Activated CD8-positive, alpha-beta memory T cell treated with anti-CD3 and anti-CD28 coated beads, Interleukin-2, amount 10 ng/mL, durations not matched to agents 7 days and 5 days (primary cell): ENCODE data around the gene EFL1. TPM values are rescaled to one million over a fixed set of nuclear protein-coding genes. Genes with fewer than 3 reads are reported as not detected.

Experiments used
- ATAC-seq: fragments of 150-1000 bp; cut with Tn5 transposase; one replicate; pipeline ENCODE4 v1.10.0; 2021; ENCODE audit warnings: moderate library complexity
- CTCF ChIA-PET: fragments of 350-600 bp; sonication (Branson Sonifier 250); formaldehyde crosslinking; loops from one replicate; lab custom pipeline; 2021; ENCODE audit warnings: antibody characterized with exemption; lab: Charles Lee
- DNase-seq: peaks from one replicate; pipeline ENCODE4 v3.0.0-alpha.2; 2020
- H3K27ac Mint-ChIP-seq: one replicate; pipeline ENCODE4 v1.8.0; 2021; ENCODE audit warnings: mild to moderate bottlenecking, mixed read lengths
- H3K27me3 Mint-ChIP-seq: one replicate; pipeline ENCODE4 v1.8.0; 2021; ENCODE audit warnings: mixed read lengths
- H3K36me3 Mint-ChIP-seq: one replicate; pipeline ENCODE4 v1.8.0; 2021; ENCODE audit warnings: mild to moderate bottlenecking, mixed read lengths
- H3K4me1 Mint-ChIP-seq: one replicate; pipeline ENCODE4 v1.8.0; 2021; ENCODE audit warnings: mixed read lengths
- H3K4me3 Mint-ChIP-seq: one replicate; pipeline ENCODE4 v1.8.0; 2021; ENCODE audit warnings: mild to moderate bottlenecking, moderate library complexity, mixed read lengths
- H3K9me3 Mint-ChIP-seq: one replicate; pipeline ENCODE4 v1.8.0; 2022; ENCODE audit warnings: low read depth, mixed read lengths
- total RNA-seq, 2 experiments: library from RNA; stranded (reverse); gene quantifications; one replicate each; pipeline ENCODE4 v1.2.3, GENCODE V29; 2021

EFL1 gene
- total RNA-seq, 2 experiments from 2014 or later, result 27.2 to 29.4 TPM

GRCh38 chr15:82150645-82151044 lies 111.9 kb downstream of the EFL1 start:
- Mint-ChIP-seq H3K27ac (no peak overlapping the region), H3K36me3 (peaks cover 15% of the 10 kb centered on the region)
- CTCF ChIA-PET, result no interaction called here

GRCh38 chr15:82146990-82147461 lies 115.5 kb downstream of the EFL1 start:
- CTCF ChIA-PET, result no interaction called here

More at GRCh38 chr15:82150645-82151044, 111.9 kb downstream of the EFL1 start:
- ATAC-seq (no peak), DNase-seq (no peak)
- Mint-ChIP-seq H3K9me3 (no peaks in the 10 kb centered on the region), H3K4me3 (no peak overlapping the region), H3K4me1 (no peaks in the 10 kb centered on the region), H3K27me3 (no peaks in the 10 kb centered on the region)

GRCh38 chr15:82146576-82146975 lies 116.0 kb downstream of the EFL1 start:
- CTCF ChIA-PET, result no interaction called here
- no peak for DNase-seq
- Mint-ChIP-seq H3K27me3 (no peaks in the 10 kb centered on the region), H3K9me3 (no peaks in the 10 kb centered on the region), H3K36me3 (peaks cover 8% of the 10 kb centered on the region), H3K4me3 (no peak overlapping the region), H3K27ac (no peak overlapping the region), H3K4me1 (no peaks in the 10 kb centered on the region)
- ATAC-seq, result no peak

More at GRCh38 chr15:82146990-82147461, 115.5 kb downstream of the EFL1 start:
- ATAC-seq (no peak), DNase-seq (no peak)
- Mint-ChIP-seq H3K27ac (no peak overlapping the region), H3K27me3 (no peaks in the 10 kb centered on the region), H3K4me3 (no peak overlapping the region), H3K36me3 (peaks cover 12% of the 10 kb centered on the region), H3K4me1 (no peaks in the 10 kb centered on the region), H3K9me3 (no peaks in the 10 kb centered on the region)

- DNase-seq, result no peak
- no peaks in the 10 kb centered on the region for H3K27me3 Mint-ChIP-seq
- H3K9me3 Mint-ChIP-seq, result no peaks in the 10 kb centered on the region
- CTCF ChIA-PET, result no interaction called here
- peaks cover 4% of the 10 kb centered on the region for H3K4me1 Mint-ChIP-seq
- no peak overlapping the region for H3K4me3 Mint-ChIP-seq
- peaks cover under 1% of the 10 kb centered on the region for H3K36me3 Mint-ChIP-seq
- no peak overlapping the region for H3K27ac Mint-ChIP-seq
- no peak for ATAC-seq
These were observed 118.8 kb downstream of the EFL1 start for GRCh38 chr15:82143390-82144385.

- CTCF ChIA-PET, result interaction anchor here (0.7 to 0.8 kb wide), 2 partner anchors 16 to 73 kb away, joined by 3 read pairs; no protein-coding TSS in a partner anchor
- Mint-ChIP-seq H3K36me3 (peaks cover 13% of the 10 kb centered on the region), H3K4me3 (no peak overlapping the region)
These were observed 121.6 kb downstream of the EFL1 start for GRCh38 chr15:82140886-82141285.

GRCh38 chr15:82139823-82140268 lies 122.7 kb downstream of the EFL1 start:
- H3K4me1 Mint-ChIP-seq, result peaks cover 7% of the 10 kb centered on the region
- H3K27me3 Mint-ChIP-seq, result no peaks in the 10 kb centered on the region

More at GRCh38 chr15:82140886-82141285, 121.6 kb downstream of the EFL1 start:
- Mint-ChIP-seq H3K27ac (no peak overlapping the region), H3K9me3 (no peaks in the 10 kb centered on the region), H3K27me3 (no peaks in the 10 kb centered on the region), H3K4me1 (peaks cover 7% of the 10 kb centered on the region)
- DNase-seq, result no peak
- ATAC-seq, result no peak

GRCh38 chr15:82138306-82138705 lies 124.2 kb downstream of the EFL1 start:
- ATAC-seq, result no peak
- Mint-ChIP-seq H3K4me3 (no peak overlapping the region), H3K9me3 (no peaks in the 10 kb centered on the region), H3K4me1 (peaks cover 7% of the 10 kb centered on the region), H3K27ac (no peak overlapping the region), H3K27me3 (no peaks in the 10 kb centered on the region), H3K36me3 (peaks cover 15% of the 10 kb centered on the region)
- no peak for DNase-seq
- CTCF ChIA-PET, result no interaction called here

More at GRCh38 chr15:82139823-82140268, 122.7 kb downstream of the EFL1 start:
- ATAC-seq (no peak), DNase-seq (no peak)
- Mint-ChIP-seq H3K36me3 (peaks cover 15% of the 10 kb centered on the region), H3K9me3 (no peaks in the 10 kb centered on the region), H3K4me3 (no peak overlapping the region), H3K27ac (no peak overlapping the region)
- CTCF ChIA-PET, result interaction anchor here (0.8 to 1.0 kb wide), 3 partner anchors 12 to 74 kb away, joined by 3 read pairs; no protein-coding TSS in a partner anchor

GRCh38 chr15:82137261-82137660 lies 125.3 kb downstream of the EFL1 start:
- peaks cover 15% of the 10 kb centered on the region for H3K36me3 Mint-ChIP-seq
- CTCF ChIA-PET, result no interaction called here
- H3K9me3 Mint-ChIP-seq, result no peaks in the 10 kb centered on the region

GRCh38 chr15:82136120-82136519 lies 126.4 kb downstream of the EFL1 start:
- Mint-ChIP-seq H3K4me3 (no peak overlapping the region), H3K27me3 (no peaks in the 10 kb centered on the region), H3K4me1 (peaks cover 7% of the 10 kb centered on the region), H3K36me3 (peaks cover 17% of the 10 kb centered on the region), H3K27ac (no peak overlapping the region), H3K9me3 (no peaks in the 10 kb centered on the region)
- ATAC-seq, result no peak
- CTCF ChIA-PET, result interaction anchor here (1.5 kb wide), 1 partner anchor 28 kb away, joined by 6 read pairs; no protein-coding TSS in a partner anchor
- no peak for DNase-seq

More at GRCh38 chr15:82137261-82137660, 125.3 kb downstream of the EFL1 start:
- H3K27me3 Mint-ChIP-seq, result no peaks in the 10 kb centered on the region
- ATAC-seq, result no peak
- H3K4me3 Mint-ChIP-seq, result no peak overlapping the region
- DNase-seq, result no peak
- H3K4me1 Mint-ChIP-seq, result peaks cover 7% of the 10 kb centered on the region
- no peak overlapping the region for H3K27ac Mint-ChIP-seq

- CTCF ChIA-PET, result interaction anchor here (1.0 to 1.5 kb wide), 2 partner anchors 16 to 27 kb away, joined by 3 to 6 read pairs; no protein-coding TSS in a partner anchor
- DNase-seq, result no peak
These were observed 126.9 kb downstream of the EFL1 start for GRCh38 chr15:82135638-82136037.

GRCh38 chr15:82134461-82134860 lies 128.1 kb downstream of the EFL1 start:
- no peak overlapping the region for H3K27ac Mint-ChIP-seq
- H3K9me3 Mint-ChIP-seq, result no peaks in the 10 kb centered on the region
- peaks cover 2% of the 10 kb centered on the region for H3K4me1 Mint-ChIP-seq
- CTCF ChIA-PET, result no interaction called here
- H3K36me3 Mint-ChIP-seq, result peaks cover 24% of the 10 kb centered on the region
- DNase-seq (no peak), ATAC-seq (no peak)
- H3K27me3 Mint-ChIP-seq, result no peaks in the 10 kb centered on the region
- no peak overlapping the region for H3K4me3 Mint-ChIP-seq

More at GRCh38 chr15:82135638-82136037, 126.9 kb downstream of the EFL1 start:
- Mint-ChIP-seq H3K36me3 (peaks cover 17% of the 10 kb centered on the region), H3K27ac (no peak overlapping the region), H3K9me3 (no peaks in the 10 kb centered on the region), H3K4me1 (peaks cover 7% of the 10 kb centered on the region), H3K27me3 (no peaks in the 10 kb centered on the region), H3K4me3 (no peak overlapping the region)
- no peak for ATAC-seq

GRCh38 chr15:82133251-82133650 lies 129.3 kb downstream of the EFL1 start:
- peaks cover 11% of the 10 kb centered on the region for H3K4me1 Mint-ChIP-seq
- ATAC-seq, result no peak
- H3K27ac Mint-ChIP-seq, result no peak overlapping the region
- DNase-seq, result no peak
- no peaks in the 10 kb centered on the region for H3K9me3 Mint-ChIP-seq
- peaks cover 20% of the 10 kb centered on the region for H3K36me3 Mint-ChIP-seq
- CTCF ChIA-PET, result no interaction called here
- H3K4me3 Mint-ChIP-seq, result no peak overlapping the region
- H3K27me3 Mint-ChIP-seq, result no peaks in the 10 kb centered on the region

GRCh38 chr15:82132742-82133141 lies 129.8 kb downstream of the EFL1 start:
- no peak for ATAC-seq
- no peak for DNase-seq
- no peaks in the 10 kb centered on the region for H3K27me3 Mint-ChIP-seq
- no peak overlapping the region for H3K27ac Mint-ChIP-seq
- CTCF ChIA-PET, result no interaction called here
- peaks cover 17% of the 10 kb centered on the region for H3K36me3 Mint-ChIP-seq
- no peaks in the 10 kb centered on the region for H3K9me3 Mint-ChIP-seq
- H3K4me1 Mint-ChIP-seq, result peaks cover 12% of the 10 kb centered on the region
- no peak overlapping the region for H3K4me3 Mint-ChIP-seq
